Skeletal muscle tissue (tissue), 4 donors: ENCODE results near the gene SEMA7A. TPM values are rescaled to one million over a fixed set of nuclear protein-coding genes. Genes with fewer than 3 reads are reported as not detected.
"Not testable (repeated sequence)": the region's sequence is repeated elsewhere in the genome, so short reads cannot be mapped to it uniquely, and the experiment has no call there.

Source experiments
- H3K27ac ChIP-seq: one replicate; pipeline ENCODE4 v1.7.0; 2013; ENCODE audit warnings: mild to moderate bottlenecking, low read depth, low read length, inconsistent platforms
- H3K27me3 ChIP-seq, 3 donors: one replicate each; pipeline ENCODE4 v1.7.0; 2013; ENCODE audit warnings: low read length in 3 of 3; ENCODE audit not compliant: control insufficient read depth in 3 of 3, insufficient read depth in 3 of 3
- H3K36me3 ChIP-seq, 3 donors: one replicate each; pipeline ENCODE4 v1.7.0; 2013; ENCODE audit warnings: low read length in 3 of 3; ENCODE audit not compliant: control insufficient read depth in 3 of 3, insufficient read depth in 3 of 3
- H3K4me1 ChIP-seq, 3 donors: one replicate each; pipeline ENCODE4 v1.7.0; 2013; ENCODE audit warnings: low read length in 3 of 3, mild to moderate bottlenecking in 3 of 3; ENCODE audit not compliant: control insufficient read depth in 3 of 3, insufficient read depth in 3 of 3
- H3K4me3 ChIP-seq, 3 donors: one replicate each; pipeline ENCODE4 v1.7.0; 2013; ENCODE audit warnings: low read length in 3 of 3
- H3K9ac ChIP-seq, 3 donors: one replicate each; pipeline ENCODE4 v1.7.0; 2013; ENCODE audit warnings: low read length in 3 of 3, mild to moderate bottlenecking in 3 of 3, moderate library complexity in 2 of 3, low read depth in 1 of 3
- H3K9me3 ChIP-seq, 3 donors: one replicate each; pipeline ENCODE4 v1.7.0; 2013; ENCODE audit warnings: low read length in 3 of 3; ENCODE audit not compliant: control insufficient read depth in 3 of 3
- total RNA-seq: library from RNA; depleted of rRNA; stranded (reverse); fragments of >200 nt; gene quantifications from one replicate; pipeline ENCODE4 v1.2.3, GENCODE V29; 2014
- donor health status: Osteomylitis.

Gene SEMA7A
- total RNA-seq = 5.2 TPM

GRCh38 chr15:74433592-74434262, at the start of gene SEMA7A:
SEMA7A (minus strand) TSS chr15:74433958; CDS start chr15:74433918, 40 bp downstream.
- H3K4me3 ChIP-seq = peak within 1 kb of the TSS; percentile 66 to 84 (median 78)
- no peaks in the 10 kb centered on the region for H3K36me3 ChIP-seq
- no peaks in the 10 kb centered on the region for H3K9me3 ChIP-seq
- peaks cover 11 to 16% (median 14%) of the 10 kb centered on the region in 3 donors for H3K27me3 ChIP-seq
- H3K27ac ChIP-seq = peak within 1 kb of the TSS; percentile 44
- peak within 1 kb of the TSS; percentile 74 to 84 (median 76) for H3K9ac ChIP-seq
- H3K4me1 ChIP-seq = peaks cover 0 to 20% (median 16%) of the 10 kb centered on the region in 3 donors

DNA sequence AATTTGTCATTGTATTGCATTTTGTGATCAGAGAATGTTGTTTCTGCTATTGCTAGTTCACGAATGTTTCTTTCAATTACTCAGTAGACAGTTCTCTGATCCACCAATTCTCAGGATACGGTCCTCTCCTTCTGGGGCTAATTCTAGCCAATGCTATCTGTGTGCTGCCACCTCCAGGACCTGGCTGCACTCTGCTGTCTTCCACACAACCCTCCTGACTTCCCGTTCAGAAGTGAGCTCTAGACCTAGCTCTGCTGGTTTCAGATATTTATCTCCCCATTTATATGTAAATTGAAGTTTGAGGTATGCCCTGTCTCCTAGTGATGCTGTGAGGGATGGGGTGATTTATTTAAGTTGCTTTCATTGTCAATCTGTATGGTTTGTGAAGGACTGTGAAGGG, 48.9 kb upstream of the SEMA7A start:
- no peaks in the 10 kb centered on the region for H3K36me3 ChIP-seq

DNA sequence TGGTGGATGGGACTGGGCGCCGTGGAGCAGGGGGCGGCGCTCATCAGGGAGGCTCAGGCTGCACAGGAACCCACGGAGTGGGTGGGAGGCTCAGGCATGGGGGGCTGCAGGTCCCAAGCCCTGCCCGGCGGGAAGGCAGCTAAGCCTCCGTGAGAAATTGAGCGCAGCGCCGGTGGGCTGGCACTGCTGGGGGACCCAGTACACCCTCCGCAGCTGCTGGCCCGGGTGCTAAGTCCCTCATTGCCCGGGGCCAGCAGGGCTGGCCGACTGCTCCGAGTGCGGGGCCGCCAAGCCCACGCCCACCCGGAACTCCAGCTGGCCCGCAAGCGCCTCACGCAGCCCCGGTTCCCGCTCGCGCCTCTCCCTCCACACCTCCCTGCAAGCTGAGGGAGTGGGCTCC, 46.6 kb upstream of the SEMA7A start:
- H3K4me3 ChIP-seq, H3K4me1 ChIP-seq, H3K27me3 ChIP-seq, H3K36me3 ChIP-seq, H3K9me3 ChIP-seq, H3K27ac ChIP-seq, H3K9ac ChIP-seq: not testable (repeated sequence)

More for the DNA sequence above, 48.9 kb upstream of the SEMA7A start:
- H3K27me3 ChIP-seq = no peaks in the 10 kb centered on the region
- no peak overlapping the region for H3K9ac ChIP-seq
- no peaks in the 10 kb centered on the region for H3K9me3 ChIP-seq
- no peak overlapping the region for H3K4me3 ChIP-seq
- H3K27ac ChIP-seq = no peak overlapping the region
- H3K4me1 ChIP-seq = no peaks in the 10 kb centered on the region

- not testable (repeated sequence) for H3K4me3 ChIP-seq, H3K4me1 ChIP-seq, H3K27me3 ChIP-seq, H3K9me3 ChIP-seq, H3K36me3 ChIP-seq
- Histone ChIP-seq H3K9ac (peak overlapping the region in 1 of 3 donors; percentile 60), H3K27ac (peak overlapping the region; percentile 92)
Observed at GRCh38 chr15:74471621-74472020, 37.9 kb upstream of the SEMA7A start.

- H3K27ac ChIP-seq = peak overlapping the region; percentile 92
Observed at GRCh38 chr15:74470631-74471395, 37.1 kb upstream of the SEMA7A start.

DNA sequence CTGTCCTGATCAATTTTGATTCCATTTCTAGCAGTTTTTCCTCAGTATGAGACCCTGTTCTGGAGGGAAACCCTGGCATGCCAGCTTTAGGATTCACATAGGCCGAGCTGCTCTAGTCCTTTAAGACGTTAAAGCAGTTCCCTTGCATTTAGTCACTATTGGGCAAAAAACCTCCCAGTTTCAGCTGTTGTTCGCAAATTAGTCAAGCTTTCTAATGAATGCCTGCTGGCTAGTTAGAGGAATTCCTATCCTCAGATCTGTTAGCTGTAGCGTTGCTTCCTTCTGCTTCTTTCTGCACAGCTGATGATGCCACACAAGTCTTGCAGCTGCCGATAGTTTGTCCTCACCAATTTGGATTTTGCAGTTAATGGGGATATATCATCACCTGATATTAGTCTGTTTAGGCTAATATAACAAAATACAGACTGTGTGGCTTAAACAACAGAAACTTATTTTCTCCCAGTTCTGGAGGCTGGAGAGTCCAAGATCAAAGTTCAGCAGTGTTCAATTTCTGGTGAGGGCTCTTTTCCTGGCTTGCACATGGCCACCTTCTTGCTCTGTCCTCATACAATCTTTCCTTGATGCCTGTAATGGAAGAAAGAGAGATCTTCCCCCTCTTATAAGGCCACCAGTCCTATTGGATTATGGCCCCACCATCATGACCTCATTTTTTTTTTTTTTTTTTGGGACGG, 34.7 kb upstream of the SEMA7A start:
- Histone ChIP-seq H3K36me3 (peaks cover 0 to 2% (median 0%) of the 10 kb centered on the region in 3 donors), H3K9ac (no peak overlapping the region), H3K27ac (no peak overlapping the region), H3K9me3 (no peaks in the 10 kb centered on the region), H3K4me1 (peaks cover 0 to 7% (median 7%) of the 10 kb centered on the region in 3 donors), H3K4me3 (no peak overlapping the region), H3K27me3 (no peaks in the 10 kb centered on the region)

More at GRCh38 chr15:74470631-74471395, 37.1 kb upstream of the SEMA7A start:
- no peaks in the 10 kb centered on the region for H3K9me3 ChIP-seq
- H3K4me3 ChIP-seq = peak overlapping the region in 2 of 3 donors; percentile 2 to 26
- H3K27me3 ChIP-seq = no peaks in the 10 kb centered on the region
- peaks cover 0 to 7% (median 7%) of the 10 kb centered on the region in 3 donors for H3K4me1 ChIP-seq
- peaks cover 0 to 2% (median 0%) of the 10 kb centered on the region in 3 donors for H3K36me3 ChIP-seq
- H3K9ac ChIP-seq = peak overlapping the region in 2 of 3 donors; percentile 4 to 60

GRCh38 chr15:74466570-74466969, 32.8 kb upstream of the SEMA7A start:
- no peak overlapping the region for H3K9ac ChIP-seq
- H3K36me3 ChIP-seq = peaks cover 0 to 2% (median 0%) of the 10 kb centered on the region in 3 donors
- no peaks in the 10 kb centered on the region for H3K9me3 ChIP-seq
- no peaks in the 10 kb centered on the region for H3K27me3 ChIP-seq
- no peak overlapping the region for H3K4me3 ChIP-seq
- no peak overlapping the region for H3K27ac ChIP-seq
- H3K4me1 ChIP-seq = peaks cover 6 to 13% (median 9%) of the 10 kb centered on the region in 3 donors

GRCh38 chr15:74464897-74465296, 31.1 kb upstream of the SEMA7A start:
- Histone ChIP-seq H3K36me3 (peaks cover 0 to 2% (median 0%) of the 10 kb centered on the region in 3 donors), H3K4me3 (no peak overlapping the region), H3K9me3 (no peaks in the 10 kb centered on the region), H3K27ac (no peak overlapping the region), H3K9ac (no peak overlapping the region), H3K4me1 (peaks cover 13 to 20% (median 18%) of the 10 kb centered on the region in 3 donors), H3K27me3 (no peaks in the 10 kb centered on the region)

- no peak overlapping the region for H3K4me3 ChIP-seq
- H3K27me3 ChIP-seq = no peaks in the 10 kb centered on the region
- H3K4me1 ChIP-seq = peaks cover 13 to 21% (median 20%) of the 10 kb centered on the region in 3 donors
- H3K36me3 ChIP-seq = peaks cover 0 to 2% (median 0%) of the 10 kb centered on the region in 3 donors
- no peak overlapping the region for H3K27ac ChIP-seq
- H3K9ac ChIP-seq = no peak overlapping the region
- H3K9me3 ChIP-seq = no peaks in the 10 kb centered on the region
Observed at GRCh38 chr15:74464216-74464615, 30.5 kb upstream of the SEMA7A start.
